ENCODE data around the gene COMMD10.

DNA sequence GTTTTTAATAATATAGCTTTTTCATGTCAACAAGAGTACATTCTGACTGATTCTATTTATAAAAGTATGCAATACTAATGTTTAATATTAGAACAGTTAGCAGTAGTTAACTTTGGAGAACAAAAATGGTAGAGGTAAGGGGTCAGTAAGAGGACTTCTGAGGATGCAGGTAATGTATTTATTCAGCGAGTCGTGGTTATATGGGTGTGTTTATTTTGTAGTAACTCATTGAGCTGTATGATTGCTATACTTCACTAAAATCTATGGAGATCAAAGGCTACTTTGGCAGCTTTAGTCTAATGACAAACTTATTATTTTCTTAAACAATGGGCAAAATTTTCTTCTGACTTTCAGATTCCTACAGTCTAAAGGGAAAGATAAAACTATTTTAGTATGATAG is 146.5 kb downstream of the COMMD10 start:
- TF ChIP-seq, protein P1, sequence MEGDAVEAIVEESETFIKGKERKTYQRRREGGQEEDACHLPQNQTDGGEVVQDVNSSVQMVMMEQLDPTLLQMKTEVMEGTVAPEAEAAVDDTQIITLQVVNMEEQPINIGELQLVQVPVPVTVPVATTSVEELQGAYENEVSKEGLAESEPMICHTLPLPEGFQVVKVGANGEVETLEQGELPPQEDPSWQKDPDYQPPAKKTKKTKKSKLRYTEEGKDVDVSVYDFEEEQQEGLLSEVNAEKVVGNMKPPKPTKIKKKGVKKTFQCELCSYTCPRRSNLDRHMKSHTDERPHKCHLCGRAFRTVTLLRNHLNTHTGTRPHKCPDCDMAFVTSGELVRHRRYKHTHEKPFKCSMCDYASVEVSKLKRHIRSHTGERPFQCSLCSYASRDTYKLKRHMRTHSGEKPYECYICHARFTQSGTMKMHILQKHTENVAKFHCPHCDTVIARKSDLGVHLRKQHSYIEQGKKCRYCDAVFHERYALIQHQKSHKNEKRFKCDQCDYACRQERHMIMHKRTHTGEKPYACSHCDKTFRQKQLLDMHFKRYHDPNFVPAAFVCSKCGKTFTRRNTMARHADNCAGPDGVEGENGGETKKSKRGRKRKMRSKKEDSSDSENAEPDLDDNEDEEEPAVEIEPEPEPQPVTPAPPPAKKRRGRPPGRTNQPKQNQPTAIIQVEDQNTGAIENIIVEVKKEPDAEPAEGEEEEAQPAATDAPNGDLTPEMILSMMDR (conservative IDR thresholded peaks at IDR 0.05) = no peak
- no peak for TF ChIP-seq ZFX (IDR thresholded peaks at IDR 0.05)
